ENCODE data around the gene AGPAT3.

DNA sequence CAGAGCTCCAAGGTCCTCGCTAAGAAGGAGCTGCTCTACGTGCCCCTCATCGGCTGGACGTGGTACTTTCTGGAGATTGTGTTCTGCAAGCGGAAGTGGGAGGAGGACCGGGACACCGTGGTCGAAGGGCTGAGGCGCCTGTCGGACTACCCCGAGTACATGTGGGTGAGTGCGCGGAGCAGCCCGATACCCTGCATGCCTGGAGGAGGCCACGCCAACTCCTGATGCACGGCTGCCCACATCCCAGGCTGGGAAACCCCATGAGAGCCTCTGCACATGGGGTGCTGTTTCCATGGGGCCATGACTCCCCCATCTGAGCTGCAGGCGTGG is 104.1 kb downstream of the AGPAT3 start:
- TF ChIP-seq, protein P1, sequence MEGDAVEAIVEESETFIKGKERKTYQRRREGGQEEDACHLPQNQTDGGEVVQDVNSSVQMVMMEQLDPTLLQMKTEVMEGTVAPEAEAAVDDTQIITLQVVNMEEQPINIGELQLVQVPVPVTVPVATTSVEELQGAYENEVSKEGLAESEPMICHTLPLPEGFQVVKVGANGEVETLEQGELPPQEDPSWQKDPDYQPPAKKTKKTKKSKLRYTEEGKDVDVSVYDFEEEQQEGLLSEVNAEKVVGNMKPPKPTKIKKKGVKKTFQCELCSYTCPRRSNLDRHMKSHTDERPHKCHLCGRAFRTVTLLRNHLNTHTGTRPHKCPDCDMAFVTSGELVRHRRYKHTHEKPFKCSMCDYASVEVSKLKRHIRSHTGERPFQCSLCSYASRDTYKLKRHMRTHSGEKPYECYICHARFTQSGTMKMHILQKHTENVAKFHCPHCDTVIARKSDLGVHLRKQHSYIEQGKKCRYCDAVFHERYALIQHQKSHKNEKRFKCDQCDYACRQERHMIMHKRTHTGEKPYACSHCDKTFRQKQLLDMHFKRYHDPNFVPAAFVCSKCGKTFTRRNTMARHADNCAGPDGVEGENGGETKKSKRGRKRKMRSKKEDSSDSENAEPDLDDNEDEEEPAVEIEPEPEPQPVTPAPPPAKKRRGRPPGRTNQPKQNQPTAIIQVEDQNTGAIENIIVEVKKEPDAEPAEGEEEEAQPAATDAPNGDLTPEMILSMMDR (IDR thresholded peaks at IDR 0.05), result no peak
- no peak for TF ChIP-seq POLR2A (IDR thresholded peaks at IDR 0.05)
